Stimulated activated CD8-positive, alpha-beta memory T cell treated with anti-CD3 and anti-CD28 coated beads, Interleukin-7, amount 100 ng/mL, for 4 hours (primary cell): ENCODE data around the gene MICOS13.
A peak's percentile ranks its signal among the peaks of the same experiment; 100 is the strongest.
"Not testable (repeated sequence)": the region's sequence is repeated elsewhere in the genome, so short reads cannot be mapped to it uniquely, and the experiment has no call there.

ENCODE experiments used
- DNase-seq, 2 donors: peaks; one replicate each; pipeline ENCODE4 v3.0.0-alpha.2; 2020; ENCODE audit warnings: low read depth in 2 of 2

MICOS13 gene, protein sequence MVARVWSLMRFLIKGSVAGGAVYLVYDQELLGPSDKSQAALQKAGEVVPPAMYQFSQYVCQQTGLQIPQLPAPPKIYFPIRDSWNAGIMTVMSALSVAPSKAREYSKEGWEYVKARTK

GRCh38 chr19:5680437-5681368, at the start of gene MICOS13, which contains the start of gene HSD11B1L:
MICOS13 (minus strand) TSS chr19:5680516; CDS start chr19:5680486, 30 bp downstream.
HSD11B1L (plus strand) TSS chr19:5681027; CDS start chr19:5684833, 3,806 bp downstream.
- peak; percentile 97 to 98 for DNase-seq

GRCh38 chr19:5727453-5728050, 47.2 kb upstream of the MICOS13 start:
- DNase-seq, result no peak

DNA sequence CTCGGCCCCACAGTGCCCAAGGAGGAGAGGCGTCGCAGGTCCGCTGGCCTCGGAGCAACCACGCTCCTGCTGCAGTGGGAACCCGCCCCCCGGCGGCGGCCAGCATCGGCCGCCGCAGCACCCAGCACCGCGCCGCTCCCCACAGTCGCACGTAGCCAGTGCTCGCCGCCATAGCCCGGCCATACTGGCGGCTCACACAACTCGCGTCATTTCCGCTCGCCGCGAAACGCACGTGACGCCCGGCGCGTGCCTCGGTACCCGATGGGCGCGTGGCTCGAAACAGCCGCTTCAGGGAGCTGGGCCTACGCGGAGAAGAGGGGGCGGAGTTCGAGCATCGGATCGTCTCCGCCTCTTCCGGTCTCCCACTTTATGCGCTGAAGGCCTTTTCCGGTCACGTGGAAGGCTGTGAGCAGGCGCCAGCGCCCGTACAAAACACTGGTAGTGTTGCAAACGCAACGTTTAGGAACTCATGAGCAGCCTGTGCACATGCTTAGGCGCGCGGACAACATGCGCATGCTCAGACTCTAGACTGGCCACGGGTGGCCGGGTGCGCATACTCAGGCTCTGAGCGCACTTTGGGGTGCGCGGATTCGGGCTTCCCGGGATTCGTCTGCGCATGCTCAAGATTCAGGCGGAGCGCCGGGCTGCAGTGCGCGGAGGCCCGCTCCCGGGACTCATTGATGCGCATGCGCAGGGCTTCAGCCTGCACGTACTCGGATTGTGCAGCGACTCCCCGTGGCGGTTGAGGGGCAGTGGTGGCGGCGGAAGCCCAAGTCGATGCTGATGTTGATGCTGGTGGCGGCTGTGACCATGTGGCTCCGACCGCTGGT, 39.9 kb upstream of the MICOS13 start, which contains the start of the genes CATSPERD and LONP1:
Gene CATSPERD, plus strand, starts transcription at position 677 of the 830 bp plus-strand sequence. Its CDS starts 101 bp downstream, at position 778.
Gene LONP1, minus strand, starts transcription at position 186 of the 830 bp plus-strand sequence. Its CDS starts 14 bp downstream, at position 172.
- DNase-seq, result peak; percentile 95 to 98

DNA sequence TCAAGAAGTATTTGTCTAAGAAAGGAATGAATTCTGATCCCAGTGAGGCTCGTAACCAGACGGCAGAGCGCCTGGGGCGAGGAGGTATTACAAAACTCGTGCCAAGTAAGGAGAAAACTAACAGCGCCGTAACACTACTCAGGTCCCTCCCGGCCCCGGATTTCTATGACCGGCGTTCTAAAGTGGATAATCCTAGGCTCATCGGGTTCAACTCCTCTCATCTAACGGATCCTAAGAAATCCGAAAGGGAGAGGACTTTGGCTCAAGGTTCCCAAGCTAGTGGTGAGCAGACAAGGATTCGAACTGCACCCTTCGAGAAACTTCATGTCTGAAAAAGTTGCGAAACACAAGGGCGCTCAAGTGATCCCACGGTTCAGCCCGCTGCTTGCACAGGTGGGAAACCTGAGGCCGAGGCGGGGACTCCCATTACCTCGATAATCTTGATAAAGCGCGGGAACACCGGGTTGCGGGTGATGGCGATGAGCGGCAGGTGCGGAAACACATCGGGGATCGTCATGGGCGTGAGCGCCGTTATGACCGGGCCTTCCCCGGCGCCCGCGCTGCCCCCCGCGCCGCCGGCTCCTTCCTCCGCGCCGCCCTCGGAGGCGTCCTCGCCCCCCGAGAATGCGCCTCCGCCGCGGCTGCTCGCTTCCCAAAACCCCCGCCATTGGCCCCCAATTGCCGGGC, 39.1 kb upstream of the MICOS13 start:
- no peak for DNase-seq

DNA sequence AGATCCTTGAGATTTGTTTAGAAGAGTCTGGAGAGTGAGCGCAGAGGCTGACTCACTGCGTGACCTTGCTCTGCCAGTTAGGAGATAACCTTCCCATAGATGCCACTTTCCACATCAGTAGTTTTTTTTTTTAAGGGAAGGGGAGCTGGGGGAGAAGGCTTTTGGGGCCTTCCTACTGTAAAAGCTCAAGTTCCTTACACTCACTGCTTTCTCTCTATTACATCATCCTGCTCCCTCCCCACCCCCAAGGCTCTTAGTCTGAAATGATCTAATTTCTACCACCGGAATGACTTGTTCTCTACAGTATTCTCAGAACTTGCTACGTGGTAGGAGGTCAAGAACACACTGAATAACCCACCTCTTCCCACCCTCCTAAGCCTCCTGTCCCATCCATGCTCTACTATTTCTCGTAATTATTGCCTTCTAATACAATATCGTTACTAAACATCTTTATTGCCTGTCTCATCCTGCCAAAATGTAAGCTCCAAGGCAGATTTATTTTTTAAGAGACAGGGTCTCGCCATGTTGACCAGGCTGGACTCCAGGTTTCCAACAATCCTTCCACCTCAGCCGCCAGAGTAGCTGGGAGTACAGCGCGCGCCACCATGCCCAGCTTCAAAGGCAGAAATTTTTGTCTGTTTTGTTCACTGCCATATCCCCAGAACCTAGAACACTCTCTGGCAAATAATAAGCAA, 38.4 kb upstream of the MICOS13 start:
- peak; percentile 37 to 51 for DNase-seq

DNA sequence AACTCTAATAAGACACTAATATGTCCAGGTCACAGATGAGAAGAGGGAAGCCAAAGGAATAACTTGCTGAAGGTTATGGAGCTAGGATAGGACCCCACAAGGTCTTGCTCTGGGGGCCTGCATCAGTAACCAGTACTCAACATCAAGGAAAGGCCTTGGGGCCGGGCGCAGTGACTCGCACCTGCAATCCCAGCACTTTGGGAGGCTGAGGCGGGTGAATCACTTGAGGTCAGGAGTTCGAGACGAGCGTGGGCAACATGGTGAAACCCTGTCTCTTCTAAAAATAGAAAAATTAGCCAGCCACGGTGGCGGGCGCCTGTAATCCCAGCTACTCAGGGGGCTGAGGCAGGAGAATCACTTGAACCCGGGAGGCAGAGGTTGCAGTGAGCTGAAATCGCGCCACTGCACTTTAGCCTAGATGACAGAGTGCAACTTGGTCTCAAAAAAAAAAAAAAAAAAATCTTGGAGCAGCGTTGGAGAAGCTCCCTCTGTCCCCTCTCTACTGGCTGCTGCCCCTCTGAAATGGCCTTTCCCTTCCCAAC, 37.8 kb upstream of the MICOS13 start:
- DNase-seq, result peak; percentile 47 to 53

DNA sequence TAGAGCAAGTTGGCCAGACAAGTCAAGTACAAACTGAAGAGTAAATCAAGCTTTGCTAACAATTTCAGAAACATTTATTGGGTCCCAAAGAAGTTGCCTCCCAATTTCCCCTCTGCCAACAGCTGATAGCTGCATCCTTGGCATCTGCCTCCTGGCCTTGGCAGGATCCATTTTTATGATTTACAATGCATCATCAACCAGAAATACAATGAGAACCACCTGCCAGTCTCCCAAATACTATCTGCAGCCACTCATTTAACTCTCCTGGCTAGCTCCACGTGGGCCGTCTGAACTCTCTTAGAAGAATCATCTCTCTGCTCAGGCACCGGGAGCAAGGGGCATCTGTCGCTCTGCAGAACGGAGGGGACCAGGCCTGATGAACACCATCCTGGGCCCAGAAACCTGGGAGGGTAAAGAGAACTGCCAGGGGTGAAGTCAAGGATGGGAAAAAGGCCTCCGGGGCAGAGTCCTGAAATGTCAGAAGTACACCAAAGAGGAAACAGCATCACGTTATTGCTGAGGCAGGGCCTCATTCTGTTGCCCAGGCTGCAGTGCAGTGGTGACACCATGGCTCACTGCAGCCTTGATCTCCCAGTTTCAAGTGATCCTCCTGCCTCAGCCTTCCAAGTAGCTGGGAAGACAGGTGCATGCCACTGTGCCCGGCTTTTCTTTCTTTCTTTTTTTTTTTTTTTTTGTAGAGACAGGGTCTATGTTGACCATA, 37.1 kb upstream of the MICOS13 start:
- no peak for DNase-seq

DNA sequence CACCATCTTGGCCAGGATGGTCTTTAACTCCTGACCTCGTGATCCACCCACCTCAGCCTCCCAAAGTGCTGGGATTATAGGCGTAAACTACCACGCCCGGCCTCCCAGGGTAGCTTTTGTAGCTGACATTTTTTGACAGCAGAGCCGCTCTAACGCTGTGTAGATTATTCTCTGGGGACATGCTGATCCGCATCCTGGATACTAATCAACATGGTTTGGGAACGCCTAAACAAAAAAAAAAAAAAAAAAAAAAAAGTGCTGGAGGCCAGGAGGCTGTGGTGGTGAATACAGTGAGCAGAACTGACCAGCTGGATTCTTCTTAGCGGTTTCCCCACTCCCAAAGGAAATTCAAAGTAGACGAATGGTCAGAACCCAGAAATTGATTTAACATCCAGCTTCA, 34.5 kb upstream of the MICOS13 start:
- DNase-seq, result no peak

GRCh38 chr19:5713228-5713627, 32.9 kb upstream of the MICOS13 start:
- no peak for DNase-seq

DNA sequence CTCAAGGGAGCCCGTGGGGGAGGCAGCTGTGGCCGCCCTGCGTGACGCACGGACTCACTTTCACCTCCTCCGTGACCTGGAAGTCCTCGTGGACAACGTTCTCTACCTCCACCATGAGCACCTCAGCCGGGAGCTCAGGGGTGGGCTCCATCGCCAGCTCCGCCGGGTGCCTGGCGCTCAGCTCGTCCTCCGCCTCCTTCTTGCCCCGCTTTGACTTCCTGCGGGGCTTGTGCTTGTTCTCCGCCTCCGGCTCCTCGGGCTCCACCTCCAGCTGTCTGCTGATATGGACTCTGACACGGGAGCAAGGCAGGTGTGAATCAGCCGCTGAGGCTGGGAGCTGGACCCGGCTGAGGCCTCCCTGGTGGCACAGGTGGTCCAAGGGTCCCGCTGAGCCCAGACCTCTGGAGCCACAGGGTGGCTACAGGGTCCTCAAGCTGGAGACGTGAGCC, 31.4 kb upstream of the MICOS13 start:
- no peak for DNase-seq

- DNase-seq, result no peak
These were observed 30.7 kb upstream of the MICOS13 start for GRCh38 chr19:5711025-5711424.

- no peak for DNase-seq
These were observed 27.6 kb upstream of the MICOS13 start for GRCh38 chr19:5707576-5708575.

- no peak for DNase-seq
These were observed 26.7 kb upstream of the MICOS13 start for GRCh38 chr19:5706876-5707573.

DNA sequence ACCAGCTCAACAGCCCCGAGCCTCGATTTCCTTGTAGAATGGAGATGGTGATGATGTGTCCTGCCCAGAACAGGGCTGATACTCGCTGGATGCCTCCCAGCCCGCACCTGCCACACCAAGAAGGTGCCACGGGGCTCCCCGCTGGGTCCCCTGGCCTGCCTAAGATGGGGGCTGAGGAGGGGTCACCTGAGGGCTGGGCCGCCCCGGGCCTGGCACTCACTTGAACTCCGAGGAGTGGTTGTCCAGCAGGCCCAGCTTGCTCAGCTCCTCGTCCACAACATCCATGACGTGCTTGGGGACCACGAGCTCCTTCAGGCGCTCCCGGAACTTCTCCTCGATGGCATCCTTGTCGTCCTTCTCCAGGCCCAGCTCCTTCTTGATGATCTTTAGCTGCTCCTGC, 25.2 kb upstream of the MICOS13 start:
- no peak for DNase-seq

- DNase-seq, result no peak
These were observed 23.8 kb upstream of the MICOS13 start for GRCh38 chr19:5703819-5704818.

DNA sequence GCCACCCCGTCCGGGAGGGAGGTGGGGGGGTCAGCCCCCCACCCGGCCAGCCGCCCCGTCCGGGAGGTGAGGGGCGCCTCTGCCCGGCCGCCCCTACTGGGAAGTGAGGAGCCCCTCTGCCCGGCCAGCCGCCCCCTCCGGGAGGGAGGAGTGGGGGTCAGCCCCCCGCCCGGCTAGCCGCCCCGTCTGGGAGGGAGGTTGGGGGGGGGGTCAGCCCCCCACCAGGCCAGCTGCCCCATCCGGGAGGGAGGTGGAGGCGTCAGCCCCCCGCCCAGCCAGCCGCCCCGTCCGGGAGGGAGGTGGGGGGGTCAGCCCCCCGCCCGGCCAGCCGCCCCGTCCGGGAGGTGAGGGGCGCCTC, 21.7 kb upstream of the MICOS13 start:
- not testable (repeated sequence) for DNase-seq
